NCI-H2171 (cell line): Measurements from ENCODE around the gene NXPH3.
"Not testable (repeated sequence)": the region's sequence is repeated elsewhere in the genome, so short reads cannot be mapped to it uniquely, and the experiment has no call there.

ENCODE experiments used
- DNase-seq: peaks from one replicate; lab custom pipeline; 2025; lab: John Stamatoyannopoulos, UW

The NXPH3 gene

GRCh38 chr17:49554694-49555494 is 20.8 kb upstream of the NXPH3 start:
- DNase-seq = no peak

DNA sequence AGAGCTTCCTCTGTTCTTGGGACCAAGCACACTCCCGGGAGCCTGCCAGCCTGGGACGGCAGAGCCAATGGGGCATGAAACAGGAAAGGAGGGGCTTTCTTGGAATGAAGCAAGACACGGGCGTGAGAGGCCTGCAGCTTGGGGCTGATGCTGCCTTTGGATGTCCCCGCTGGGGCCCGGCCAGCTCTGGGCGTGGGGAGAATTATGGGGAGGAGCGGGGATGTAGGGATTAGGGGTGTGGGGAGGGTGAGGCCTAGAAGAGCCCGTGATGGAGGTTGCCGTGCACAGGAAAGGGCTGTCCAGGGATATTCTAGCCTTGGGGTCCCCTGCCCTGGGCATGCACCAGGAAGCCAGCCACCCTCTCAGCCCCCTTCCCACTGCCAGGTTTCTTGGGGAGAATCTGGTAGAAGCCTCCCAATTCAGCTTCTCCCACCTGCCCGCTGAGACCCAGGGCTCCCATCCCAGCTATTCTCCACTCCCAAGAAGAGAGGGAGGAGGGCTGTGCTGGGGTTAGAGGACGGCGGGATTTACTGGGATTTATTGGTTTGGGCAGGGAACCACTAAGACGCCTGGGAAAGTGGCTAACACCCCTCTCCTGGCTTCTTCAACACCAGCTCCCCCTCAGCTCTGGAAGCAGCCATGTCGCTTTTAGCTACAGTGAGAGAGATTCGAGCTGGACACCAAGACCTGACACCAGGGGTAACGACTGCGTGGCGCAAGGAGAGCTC is 20.0 kb upstream of the NXPH3 start:
- no peak for DNase-seq

GRCh38 chr17:49556223-49556943 is 19.3 kb upstream of the NXPH3 start:
- DNase-seq = peak; percentile 51

DNA sequence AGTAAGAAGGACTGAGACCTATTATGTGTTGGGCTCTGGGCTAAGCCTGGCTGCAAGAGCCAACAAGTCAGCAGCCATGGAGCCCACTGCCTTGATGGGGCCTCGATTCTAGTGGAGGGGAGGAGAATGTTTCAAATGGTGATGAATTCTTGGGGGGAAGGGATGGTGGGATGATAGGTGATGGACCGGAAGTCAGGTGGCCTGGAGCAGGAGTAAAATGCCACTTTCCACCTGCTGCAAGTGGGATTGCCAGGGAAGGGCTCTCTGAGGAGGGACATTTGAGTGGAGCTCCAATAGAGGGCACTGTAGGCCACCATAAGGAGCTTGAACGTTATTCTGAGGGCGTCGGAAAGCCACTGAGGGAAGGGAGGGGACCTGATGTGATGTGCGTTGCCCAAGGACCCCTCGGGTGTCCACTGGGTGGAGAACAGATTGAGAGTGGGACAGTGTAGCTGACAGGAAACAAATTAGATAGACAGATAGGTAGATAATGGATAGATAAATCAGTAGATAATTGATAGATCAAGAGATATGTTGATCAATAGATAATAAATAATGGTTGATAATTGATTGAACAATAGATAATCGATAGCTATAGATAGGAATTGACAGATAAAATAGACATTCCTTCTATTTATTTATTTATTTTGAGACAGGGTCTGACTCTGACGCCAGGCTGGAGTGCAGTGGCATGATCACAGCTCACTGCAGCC is 18.2 kb upstream of the NXPH3 start:
- peak; percentile 76 for DNase-seq

DNA sequence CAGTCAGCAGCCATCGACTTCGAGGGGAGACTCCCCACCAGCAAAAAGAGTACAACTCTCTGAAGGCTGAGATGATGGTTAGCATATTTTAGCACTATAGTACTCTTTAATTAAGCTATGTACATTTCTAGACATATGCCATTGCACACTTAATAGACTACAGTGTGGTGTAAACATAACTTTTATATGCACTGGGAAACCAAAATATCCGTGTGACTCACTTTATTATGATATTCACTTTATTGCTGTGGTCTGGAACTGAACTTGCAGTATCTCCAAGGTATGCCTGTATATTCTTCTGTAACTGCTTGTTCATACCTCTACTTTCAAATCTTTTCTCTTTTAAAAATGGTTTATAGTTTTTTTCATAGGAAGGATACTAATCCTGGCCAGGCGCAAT is 11.0 kb upstream of the NXPH3 start:
- DNase-seq = no peak

GRCh38 chr17:49565948-49566491 is 9.7 kb upstream of the NXPH3 start:
- DNase-seq = peak; percentile 62

DNA sequence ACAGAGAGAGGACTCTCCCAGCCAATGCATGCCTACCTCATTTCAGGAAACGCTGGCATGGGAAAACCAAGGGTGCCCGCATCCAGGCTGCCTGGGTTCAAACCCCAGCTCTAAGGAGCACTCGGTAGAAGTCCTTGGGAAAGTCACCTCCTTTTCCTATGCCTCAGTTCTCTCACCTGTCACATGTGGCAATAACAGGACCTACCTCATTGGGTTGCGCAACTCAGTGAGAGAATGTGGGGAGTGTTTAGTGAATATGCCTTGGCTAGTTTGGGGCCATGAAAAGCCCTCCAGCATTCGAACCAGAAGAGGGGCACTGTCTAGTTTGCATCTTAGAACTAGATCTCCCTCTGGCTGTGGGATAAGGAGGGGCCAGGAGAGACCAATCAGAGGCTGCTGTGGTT is 9.0 kb upstream of the NXPH3 start:
- DNase-seq = no peak

DNA sequence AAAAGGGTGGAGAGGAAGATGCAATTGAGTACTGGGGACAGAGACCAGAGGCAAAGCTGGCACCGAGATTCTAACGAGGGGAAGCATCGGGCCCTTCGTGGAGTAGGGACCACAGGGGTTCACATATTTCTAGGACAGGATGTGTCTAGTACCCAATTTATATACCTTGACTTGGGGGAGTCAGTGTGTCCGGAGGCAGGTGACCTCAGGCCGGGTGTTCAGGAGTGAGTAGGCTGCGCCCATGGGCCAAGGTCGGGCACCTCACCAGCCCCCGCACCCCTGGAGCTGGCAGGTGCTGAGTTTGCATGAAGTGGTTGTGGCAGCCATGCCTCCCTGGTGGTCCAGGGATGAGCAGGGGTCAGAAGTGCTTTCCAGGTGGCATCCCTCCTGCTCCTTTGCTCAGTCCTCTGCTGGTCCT is 8.6 kb upstream of the NXPH3 start:
- no peak for DNase-seq

DNA sequence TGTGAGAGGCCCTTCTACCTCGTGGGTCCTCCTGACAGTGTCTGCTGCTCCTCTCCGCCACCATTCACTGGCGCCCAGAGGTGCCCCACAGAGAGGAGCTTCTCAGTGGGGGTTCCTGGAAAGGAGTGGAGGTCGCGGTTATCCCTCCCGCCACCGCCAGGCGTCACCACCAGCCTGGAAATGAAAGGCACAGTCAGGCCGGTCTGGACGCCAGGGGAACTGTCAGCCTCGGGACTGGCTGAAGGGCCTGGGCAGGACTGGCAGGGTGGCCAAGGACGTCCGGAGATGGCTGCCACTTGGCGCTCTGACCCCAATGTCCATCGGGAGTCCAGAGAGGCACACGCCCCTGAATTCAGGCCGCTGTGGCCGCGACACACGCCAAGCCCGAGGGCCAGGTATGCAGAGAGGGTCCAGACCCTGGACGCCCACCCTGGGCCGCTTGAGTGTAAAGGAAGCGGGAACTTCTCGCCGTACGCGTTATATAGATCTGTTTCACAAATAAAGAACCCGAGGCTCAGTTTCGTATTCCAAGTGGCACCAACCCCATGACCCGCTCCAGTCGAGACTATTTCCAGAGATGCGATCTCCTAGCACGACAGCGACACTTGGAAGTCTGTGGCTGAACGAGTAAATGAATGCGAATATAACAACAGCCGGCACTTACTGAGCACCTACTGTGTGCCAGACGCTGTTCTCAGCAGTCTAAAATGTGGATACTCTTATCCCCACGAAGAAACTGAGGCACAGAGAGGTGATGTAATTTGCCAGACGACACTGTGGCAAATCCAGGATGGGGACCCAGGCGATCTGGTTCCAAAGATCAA is 7.6 kb upstream of the NXPH3 start:
- no peak for DNase-seq

- DNase-seq = not testable (repeated sequence)
Measured at GRCh38 chr17:49568695-49569047, 7.0 kb upstream of the NXPH3 start.

GRCh38 chr17:49570540-49571242 is 5.0 kb upstream of the NXPH3 start:
- no peak for DNase-seq

GRCh38 chr17:49571283-49571682 is 4.4 kb upstream of the NXPH3 start:
- DNase-seq = no peak

GRCh38 chr17:49571764-49572163 is 3.9 kb upstream of the NXPH3 start:
- no peak for DNase-seq

DNA sequence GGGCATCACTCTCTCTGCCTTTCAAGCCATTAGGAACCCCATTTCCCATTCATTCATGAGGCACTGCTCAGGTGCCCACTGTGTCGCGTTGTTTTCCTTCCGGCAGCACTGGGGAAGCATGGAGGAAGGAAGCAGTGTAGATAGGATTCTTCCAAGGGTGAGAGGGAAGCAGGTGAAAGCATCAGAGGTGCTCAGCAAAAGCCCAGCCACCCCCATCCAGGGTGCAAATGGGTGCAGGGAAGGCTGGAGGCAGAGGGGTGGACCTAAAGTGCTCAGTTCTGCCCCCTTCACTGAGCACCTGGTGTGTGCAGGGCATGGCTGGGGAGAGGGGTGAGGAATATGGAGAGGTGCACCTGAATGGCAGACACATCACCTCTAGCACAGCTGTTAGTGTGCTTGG is 3.4 kb upstream of the NXPH3 start:
- no peak for DNase-seq

- no peak for DNase-seq
Measured at GRCh38 chr17:49572806-49573420, 2.8 kb upstream of the NXPH3 start.

DNA sequence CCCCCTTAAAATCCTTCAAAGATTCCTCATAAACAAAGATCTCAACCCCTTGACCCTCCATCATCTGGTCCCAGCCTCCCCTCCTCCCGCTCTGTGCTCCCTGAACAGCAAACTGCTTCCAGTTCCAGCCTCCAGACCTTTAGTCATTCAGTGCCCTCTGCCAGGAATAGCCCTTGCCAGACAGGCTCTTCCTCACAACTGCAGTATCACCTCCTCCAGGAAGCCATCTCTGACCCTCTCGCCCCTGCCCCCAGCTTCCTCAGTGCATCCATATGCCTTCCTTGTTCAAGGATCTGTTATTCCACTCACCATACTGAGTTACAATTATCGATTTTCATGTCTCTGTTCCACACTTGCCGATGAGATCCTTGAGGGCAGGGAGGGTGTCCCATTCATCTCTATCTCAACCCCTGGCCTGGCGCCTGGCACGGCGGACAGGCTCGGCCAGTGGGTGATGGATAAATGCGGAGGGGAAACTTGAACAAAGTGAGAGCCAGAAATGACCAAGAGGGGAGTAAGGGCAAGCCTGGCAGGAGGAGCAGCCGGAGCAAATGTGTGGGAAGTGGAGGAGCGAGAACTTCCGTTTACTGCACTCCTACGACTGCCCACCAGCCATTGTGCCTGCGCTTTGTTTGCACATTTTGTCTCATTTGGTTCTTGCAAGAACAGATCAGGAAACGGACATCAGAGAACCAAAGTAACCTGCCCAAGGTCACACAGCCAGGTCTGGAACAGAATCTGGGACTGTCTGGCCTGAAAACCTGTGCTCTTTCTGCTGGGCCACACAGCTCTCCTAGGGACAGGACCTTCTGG is 2.0 kb upstream of the NXPH3 start:
- DNase-seq = no peak

DNA sequence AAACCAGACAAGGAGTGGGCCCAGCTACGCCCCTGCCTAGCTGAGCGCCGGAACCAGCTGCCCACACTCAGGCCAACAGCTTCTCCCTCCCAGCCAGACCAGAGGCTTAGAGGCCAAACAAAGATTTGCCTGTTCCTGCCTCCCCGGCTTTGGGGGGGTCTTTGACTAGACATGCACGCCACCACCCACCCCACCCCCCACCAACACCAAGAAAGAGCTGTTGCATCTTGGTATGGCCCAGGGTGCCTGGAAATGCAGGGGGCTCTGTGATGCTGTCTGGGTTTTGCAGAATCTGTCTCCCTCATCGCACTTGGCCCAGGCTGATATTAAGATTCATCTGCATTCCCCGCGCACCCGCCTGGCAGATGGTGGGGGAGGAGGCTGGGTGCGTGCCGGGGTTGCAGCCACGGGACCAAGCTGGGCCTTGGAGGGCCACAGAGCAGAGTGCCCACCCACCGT is 1.3 kb upstream of the NXPH3 start:
- peak; percentile 30 for DNase-seq

DNA sequence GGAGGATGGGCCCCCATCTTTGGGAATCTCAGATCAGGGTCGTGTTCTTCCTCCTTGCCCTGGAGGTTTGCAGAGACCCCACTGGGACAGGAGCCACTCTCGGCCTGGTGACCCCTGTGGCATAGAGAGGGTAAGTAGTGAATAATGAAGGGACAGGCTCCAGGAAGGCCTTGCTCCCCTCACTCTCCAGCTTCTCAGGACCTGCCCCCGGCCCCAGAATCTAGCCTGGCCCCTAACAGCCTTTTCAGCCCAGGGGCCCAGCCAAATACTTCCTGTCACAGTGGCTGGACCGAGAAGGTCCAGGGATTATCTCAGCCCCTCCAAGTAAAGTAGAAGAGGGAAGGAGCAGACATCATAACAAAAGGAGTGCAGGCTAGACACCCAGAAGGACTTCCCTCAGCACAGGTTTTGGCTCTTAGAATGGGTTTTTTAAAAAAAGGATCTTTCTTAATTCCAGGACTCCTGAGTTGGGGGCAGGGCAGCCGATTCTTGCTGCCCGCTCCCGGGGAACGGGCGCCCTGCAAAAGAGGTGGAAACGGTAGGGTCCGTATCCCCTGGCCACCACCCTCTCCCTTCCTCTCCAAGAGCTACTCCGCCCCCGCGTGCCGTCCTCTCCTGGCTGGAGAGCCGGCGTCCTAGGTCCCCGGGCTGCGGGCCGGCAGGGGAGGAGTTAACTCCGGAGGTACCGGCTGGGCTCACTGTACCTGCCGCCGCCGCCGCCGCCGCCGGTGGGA is 559 bp upstream of the NXPH3 start:
- DNase-seq = no peak
